ENCODE measurements around the gene ANXA3.
"Not testable (repeated sequence)": the region's sequence is repeated elsewhere in the genome, so short reads cannot be mapped to it uniquely, and the experiment has no call there.

The ANXA3 gene

GRCh38 chr4:78543424-78544125 is 8.0 kb upstream of the ANXA3 start:
- DNase-seq (ENCODE audit: low read depth in 2 of 2) = no peak

GRCh38 chr4:78544678-78545077 is 6.9 kb upstream of the ANXA3 start:
- no peak for DNase-seq (ENCODE audit: low read depth in 2 of 2)

- no peak for DNase-seq (ENCODE audit: low read depth in 2 of 2)
Observed at GRCh38 chr4:78545275-78546246, 6.0 kb upstream of the ANXA3 start.

- not testable (repeated sequence) for DNase-seq (ENCODE audit: low read depth in 2 of 2)
Observed at GRCh38 chr4:78547899-78548298, 3.7 kb upstream of the ANXA3 start.

GRCh38 chr4:78548889-78549288 is 2.7 kb upstream of the ANXA3 start:
- DNase-seq (ENCODE audit: low read depth in 2 of 2) = not testable (repeated sequence)

GRCh38 chr4:78552389-78553042 is 946 bp downstream of the ANXA3 start:
- no peak for DNase-seq (ENCODE audit: low read depth in 2 of 2)

GRCh38 chr4:78553043-78553396 is 1.4 kb downstream of the ANXA3 start:
- DNase-seq (ENCODE audit: low read depth in 2 of 2) = no peak

GRCh38 chr4:78553529-78554060 is 2.0 kb downstream of the ANXA3 start:
- no peak for DNase-seq (ENCODE audit: low read depth in 2 of 2)

- no peak for DNase-seq (ENCODE audit: low read depth in 2 of 2)
Observed at GRCh38 chr4:78556665-78557064, 5.1 kb downstream of the ANXA3 start.

GRCh38 chr4:78557841-78558240 is 6.3 kb downstream of the ANXA3 start:
- DNase-seq (ENCODE audit: low read depth in 2 of 2) = no peak

- DNase-seq (ENCODE audit: low read depth in 2 of 2) = no peak
Observed at GRCh38 chr4:78558410-78558809, 6.8 kb downstream of the ANXA3 start.

- DNase-seq (ENCODE audit: low read depth in 2 of 2) = no peak
Observed at GRCh38 chr4:78560296-78560963, 8.9 kb downstream of the ANXA3 start.

- DNase-seq (ENCODE audit: low read depth in 2 of 2) = no peak
Observed at GRCh38 chr4:78561677-78562076, 10.1 kb downstream of the ANXA3 start.

- DNase-seq (ENCODE audit: low read depth in 2 of 2) = no peak
Observed at GRCh38 chr4:78562687-78563086, 11.1 kb downstream of the ANXA3 start.

GRCh38 chr4:78565971-78566372 is 14.4 kb downstream of the ANXA3 start:
- DNase-seq (ENCODE audit: low read depth in 2 of 2) = no peak

- no peak for DNase-seq (ENCODE audit: low read depth in 2 of 2)
Observed at GRCh38 chr4:78566834-78567499, 15.4 kb downstream of the ANXA3 start.

- no peak for DNase-seq (ENCODE audit: low read depth in 2 of 2)
Observed at GRCh38 chr4:78567500-78568060, 16.0 kb downstream of the ANXA3 start.

- DNase-seq (ENCODE audit: low read depth in 2 of 2) = no peak
Observed at GRCh38 chr4:78568640-78569305, 17.2 kb downstream of the ANXA3 start.

- no peak for DNase-seq (ENCODE audit: low read depth in 2 of 2)
Observed at GRCh38 chr4:78569306-78569821, 17.8 kb downstream of the ANXA3 start.

GRCh38 chr4:78570117-78570516 is 18.5 kb downstream of the ANXA3 start:
- no peak for DNase-seq (ENCODE audit: low read depth in 2 of 2)
